Parathyroid adenoma (tissue), 2 donors: ENCODE data around the gene WFIKKN1.
"Not testable (repeated sequence)": the region's sequence is repeated elsewhere in the genome, so short reads cannot be mapped to it uniquely, and the experiment has no call there.

ENCODE experiments used
- H2AFZ ChIP-seq: fragments of 300-600 bp; sonication (generic); one replicate; pipeline ENCODE4 v1.7.0; 2017; ENCODE audit warnings: antibody characterized with exemption, mild to moderate bottlenecking
- H3K27ac ChIP-seq: fragments of 300-600 bp; sonication (generic); one replicate; pipeline ENCODE4 v1.7.0; 2017
- H3K27me3 ChIP-seq: fragments of 300-600 bp; sonication (generic); one replicate; pipeline ENCODE4 v1.7.0; 2017; ENCODE audit warnings: low read length; ENCODE audit not compliant: control insufficient read depth, insufficient read depth
- H3K36me3 ChIP-seq: fragments of 300-600 bp; sonication (generic); one replicate; pipeline ENCODE4 v1.7.0; 2017; ENCODE audit warnings: low read length; ENCODE audit not compliant: control insufficient read depth, insufficient read depth
- H3K4me1 ChIP-seq: fragments of 300-600 bp; sonication (generic); one replicate; pipeline ENCODE4 v1.7.0; 2017; ENCODE audit warnings: control low read depth
- H3K4me2 ChIP-seq: fragments of 300-600 bp; sonication (generic); one replicate; pipeline ENCODE4 v1.7.0; 2017; ENCODE audit warnings: low read length
- H3K4me3 ChIP-seq: fragments of 300-600 bp; sonication (generic); one replicate; pipeline ENCODE4 v1.7.0; 2017; ENCODE audit warnings: low read depth, low read length
- H3K79me2 ChIP-seq: fragments of 300-600 bp; sonication (generic); one replicate; pipeline ENCODE4 v1.7.0; 2017; ENCODE audit warnings: control low read depth
- H3K9ac ChIP-seq: fragments of 300-600 bp; sonication (generic); one replicate; pipeline ENCODE4 v1.7.0; 2017; ENCODE audit warnings: mild to moderate bottlenecking
- H3K9me3 ChIP-seq: fragments of 300-600 bp; sonication (generic); one replicate; pipeline ENCODE4 v1.7.0; 2017; ENCODE audit warnings: low read length; ENCODE audit not compliant: control insufficient read depth
- CTCF ChIP-seq: fragments of 300-600 bp; sonication (generic); IDR thresholded peaks from one replicate; pipeline ENCODE4 v1.7.0; 2017; ENCODE audit warnings: antibody characterized with exemption, mild to moderate bottlenecking
- donor health status: primary hyperparathyroidism.

The WFIKKN1 gene

DNA sequence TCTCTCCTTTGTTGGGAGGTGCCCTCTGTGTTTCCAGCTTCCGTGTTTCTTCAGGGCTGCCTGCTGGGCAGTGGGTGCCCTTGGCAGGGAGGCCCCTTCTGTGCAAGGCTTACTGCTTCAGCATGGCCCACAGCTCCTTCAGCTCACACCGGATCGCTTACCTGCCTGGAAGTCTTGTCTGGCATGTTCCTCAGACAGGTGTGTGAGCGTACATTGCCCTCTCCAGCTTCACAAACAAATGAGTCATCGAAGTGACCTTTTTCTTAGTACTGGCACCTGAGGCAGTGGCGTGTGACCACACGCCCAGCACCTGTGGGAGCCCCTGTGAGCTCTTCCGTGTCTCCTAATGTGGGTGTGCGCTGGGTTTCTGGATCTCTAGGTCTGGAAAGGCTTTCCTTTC is 37.4 kb upstream of the WFIKKN1 start:
- Histone ChIP-seq H3K79me2 (peaks cover 35% of the 10 kb centered on the region), H3K27ac (peak overlapping the region; percentile 59), H3K36me3 (no peaks in the 10 kb centered on the region), H3K4me2 (peak overlapping the region; percentile 58), H2AFZ (peak overlapping the region; percentile 22), H3K27me3 (no peaks in the 10 kb centered on the region), H3K9ac (no peak overlapping the region), H3K4me3 (no peak overlapping the region), H3K4me1 (peaks cover 17% of the 10 kb centered on the region), H3K9me3 (no peaks in the 10 kb centered on the region)
- no peak for TF ChIP-seq CTCF

DNA sequence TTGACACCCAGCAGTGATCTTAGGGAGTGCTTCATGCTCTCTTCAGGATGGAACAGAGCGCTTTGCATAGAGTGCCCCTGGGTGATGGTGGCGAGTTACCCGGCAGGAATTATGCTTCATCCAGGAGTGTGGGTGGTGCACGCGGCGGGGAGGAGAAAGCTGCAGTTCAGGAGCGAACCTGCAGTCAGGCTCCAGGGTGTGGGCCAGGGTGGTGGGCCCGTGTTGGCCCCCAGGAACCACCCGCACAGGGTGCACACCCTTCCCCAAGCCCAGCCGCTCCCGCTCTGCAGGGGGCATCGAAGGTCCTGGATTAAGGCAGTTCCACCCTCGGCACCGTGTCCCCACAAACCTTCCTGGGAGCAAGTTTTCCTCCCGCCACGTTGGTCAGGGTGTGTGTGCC is 37.0 kb upstream of the WFIKKN1 start:
- Histone ChIP-seq H3K4me2 (peak overlapping the region; percentile 15), H3K4me3 (no peak overlapping the region)

GRCh38 chr16:595094-595528 is 35.7 kb upstream of the WFIKKN1 start:
- Histone ChIP-seq H3K27me3 (no peaks in the 10 kb centered on the region), H3K9me3 (no peaks in the 10 kb centered on the region), H2AFZ (no peak overlapping the region), H3K4me1 (peaks cover 17% of the 10 kb centered on the region), H3K4me3 (no peak overlapping the region), H3K27ac (no peak overlapping the region), H3K79me2 (peaks cover 42% of the 10 kb centered on the region), H3K9ac (no peak overlapping the region), H3K36me3 (no peaks in the 10 kb centered on the region), H3K4me2 (no peak overlapping the region)
- TF ChIP-seq CTCF, result no peak

More for the DNA sequence above, 37.0 kb upstream of the WFIKKN1 start:
- H3K27me3 ChIP-seq, result no peaks in the 10 kb centered on the region
- H3K79me2 ChIP-seq, result peaks cover 35% of the 10 kb centered on the region
- H3K9me3 ChIP-seq, result no peaks in the 10 kb centered on the region
- H3K4me1 ChIP-seq, result peaks cover 17% of the 10 kb centered on the region
- no peak for TF ChIP-seq CTCF
- no peak overlapping the region for H3K9ac ChIP-seq
- H3K27ac ChIP-seq, result peak overlapping the region; percentile 59
- H3K36me3 ChIP-seq, result no peaks in the 10 kb centered on the region
- H2AFZ ChIP-seq, result no peak overlapping the region

GRCh38 chr16:595942-596735 is 34.6 kb upstream of the WFIKKN1 start:
- no peak for TF ChIP-seq CTCF
- Histone ChIP-seq H2AFZ (no peak overlapping the region), H3K4me2 (no peak overlapping the region), H3K4me3 (no peak overlapping the region), H3K79me2 (peaks cover 37% of the 10 kb centered on the region), H3K9me3 (no peaks in the 10 kb centered on the region), H3K9ac (no peak overlapping the region), H3K27me3 (no peaks in the 10 kb centered on the region), H3K4me1 (peaks cover 12% of the 10 kb centered on the region), H3K27ac (no peak overlapping the region), H3K36me3 (no peaks in the 10 kb centered on the region)

DNA sequence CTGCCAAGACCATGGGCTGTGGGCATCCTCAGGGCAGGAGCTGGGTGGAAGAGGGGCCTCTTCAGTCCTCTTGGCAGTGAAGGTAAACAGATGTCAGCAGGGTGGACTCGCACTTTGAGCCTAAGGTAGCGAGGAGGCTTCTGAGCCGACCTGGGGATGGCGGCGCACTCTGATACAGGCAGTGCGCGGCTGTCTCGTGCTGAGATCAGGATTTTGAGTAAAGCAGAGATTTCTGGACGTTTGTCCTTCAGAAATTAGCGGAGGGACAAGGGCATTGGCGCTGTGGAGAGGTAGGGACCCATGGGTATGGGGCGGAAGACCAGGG is 34.1 kb upstream of the WFIKKN1 start:
- peaks cover 12% of the 10 kb centered on the region for H3K4me1 ChIP-seq
- no peak for TF ChIP-seq CTCF

DNA sequence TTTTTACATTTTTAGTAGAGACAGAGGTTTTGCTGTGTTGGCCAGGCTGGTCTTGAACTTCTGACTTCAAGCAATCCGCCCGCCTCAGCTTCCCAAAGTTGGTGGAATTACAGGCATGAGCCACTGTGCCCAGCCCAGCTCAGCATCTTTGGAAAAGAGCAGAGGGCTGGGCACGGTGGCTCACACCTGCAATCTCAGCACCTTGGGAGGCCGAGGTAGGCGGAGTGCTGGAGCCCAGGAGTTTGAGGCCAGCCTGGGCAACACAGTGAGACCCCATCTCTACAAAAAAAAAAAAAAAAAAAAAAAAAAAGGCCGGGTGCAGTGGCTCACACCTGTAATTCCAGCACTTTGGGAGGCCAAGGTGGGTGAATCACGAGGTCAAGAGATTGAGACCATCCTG is 33.1 kb upstream of the WFIKKN1 start:
- not testable (repeated sequence) for H2AFZ ChIP-seq, H3K27me3 ChIP-seq, H3K27ac ChIP-seq, H3K36me3 ChIP-seq, H3K4me2 ChIP-seq, H3K9ac ChIP-seq, H3K9me3 ChIP-seq, H3K4me3 ChIP-seq
- peaks cover 37% of the 10 kb centered on the region for H3K79me2 ChIP-seq
- H3K4me1 ChIP-seq, result peaks cover 12% of the 10 kb centered on the region

More for the DNA sequence above, 34.1 kb upstream of the WFIKKN1 start:
- no peak overlapping the region for H3K4me2 ChIP-seq
- H2AFZ ChIP-seq, result no peak overlapping the region
- H3K9me3 ChIP-seq, result no peaks in the 10 kb centered on the region
- H3K79me2 ChIP-seq, result peaks cover 37% of the 10 kb centered on the region
- no peaks in the 10 kb centered on the region for H3K36me3 ChIP-seq
- no peak overlapping the region for H3K9ac ChIP-seq
- no peak overlapping the region for H3K4me3 ChIP-seq
- H3K27ac ChIP-seq, result no peak overlapping the region
- H3K27me3 ChIP-seq, result no peaks in the 10 kb centered on the region
